PC-3 (cell line): ENCODE measurements around the gene COL8A2. TPM values are rescaled to one million over a fixed set of nuclear protein-coding genes. Genes with fewer than 3 reads are reported as not detected.

Experiments
- ATAC-seq: fragments of 200-7000 bp; cut with Tn5 transposase; 2 replicates; pipeline ENCODE4 v1.9.1; 2020; ENCODE audit warnings: mild to moderate bottlenecking, moderate library complexity
- BruUV-seq: library from RNA; stranded (reverse); fragments of 400-500 nt; replicated peaks from 2 replicates; lab custom pipeline; 2021; lab: Mats Ljungman, UMichigan
- CTCF ChIA-PET: fragments of 300-600 bp; sonication (Branson Sonifier 250); formaldehyde crosslinking; loops from one replicate; lab custom pipeline; 2022; ENCODE audit warnings: antibody characterized with exemption; lab: Charles Lee
- POLR2A ChIA-PET: fragments of 300-600 bp; sonication (Branson Sonifier 250); formaldehyde crosslinking; loops from one replicate; lab custom pipeline; 2022; ENCODE audit warnings: antibody characterized with exemption; ENCODE audit not compliant: unreplicated experiment; lab: Charles Lee
- DNase-seq: peaks from one replicate; pipeline ENCODE4 v3.0.0-alpha.2; 2015
- H2AFZ ChIP-seq: fragments of 300-600 bp; sonication (generic); 2 replicates; pipeline ENCODE4 v1.6.0; 2016; ENCODE audit warnings: antibody characterized with exemption, low read length
- H3F3A ChIP-seq: fragments of 300-600 bp; sonication (generic); one replicate; pipeline ENCODE4 v1.6.0; 2017; ENCODE audit warnings: antibody characterized with exemption, low read length, control low read depth, mild to moderate bottlenecking; ENCODE audit not compliant: unreplicated experiment
- H3K27ac ChIP-seq: fragments of 300-600 bp; sonication (generic); 2 replicates; pipeline ENCODE4 v1.5.1; 2016; ENCODE audit warnings: mild to moderate bottlenecking, low read length
- H3K27me3 ChIP-seq: fragments of 300-600 bp; sonication (generic); 2 replicates; pipeline ENCODE4 v1.6.1; 2016; ENCODE audit warnings: low read length, mixed read lengths
- H3K36me3 ChIP-seq: fragments of 300-600 bp; sonication (generic); 2 replicates; pipeline ENCODE4 v1.6.1; 2016; ENCODE audit warnings: low read depth, mixed run types, low read length, mixed read lengths
- H3K4me1 ChIP-seq: fragments of 300-600 bp; sonication (generic); 2 replicates; pipeline ENCODE4 v1.5.1; 2016; ENCODE audit warnings: low read length; ENCODE audit not compliant: insufficient read depth
- H3K4me2 ChIP-seq: fragments of 300-600 bp; sonication (generic); 2 replicates; pipeline ENCODE4 v1.6.0; 2016; ENCODE audit warnings: low read length
- H3K4me3 ChIP-seq: fragments of 300-600 bp; sonication (generic); 2 replicates; pipeline ENCODE4 v1.5.1; 2016; ENCODE audit warnings: mild to moderate bottlenecking, low read length, mixed read lengths
- H3K79me2 ChIP-seq: fragments of 300-600 bp; sonication (generic); 2 replicates; pipeline ENCODE4 v1.6.1; 2017; ENCODE audit warnings: low read length, mixed read lengths
- H3K9ac ChIP-seq: fragments of 300-600 bp; sonication (generic); 2 replicates; pipeline ENCODE4 v1.6.0; 2016; ENCODE audit warnings: mild to moderate bottlenecking, low read length
- H3K9me2 ChIP-seq: fragments of 300-600 bp; sonication (generic); replicated peaks from 2 replicates; pipeline ENCODE4 v1.6.1; 2016; ENCODE audit warnings: mixed run types, low read length, mixed read lengths
- H3K9me3 ChIP-seq: fragments of 300-600 bp; sonication (generic); 2 replicates; pipeline ENCODE4 v1.6.1; 2016; ENCODE audit warnings: low read length, mixed read lengths
- H4K20me1 ChIP-seq: fragments of 300-600 bp; sonication (generic); 2 replicates; pipeline ENCODE4 v1.6.1; 2016; ENCODE audit warnings: low read length, mixed read lengths
- EZH2 ChIP-seq: fragments of 300-600 bp; sonication (generic); IDR thresholded peaks from one replicate; pipeline ENCODE4 v1.6.1; 2017; ENCODE audit warnings: antibody characterized with exemption, mild to moderate bottlenecking, low read length; ENCODE audit not compliant: unreplicated experiment
- EZH2phosphoT487 ChIP-seq: fragments of 300-600 bp; sonication (generic); IDR thresholded peaks from 2 replicates; pipeline ENCODE4 v1.6.1; 2018; ENCODE audit warnings: mild to moderate bottlenecking, antibody characterized with exemption, low read length, borderline replicate concordance
- intact Hi-C: fragments of 100-400 bp; cut with micrococcal nuclease; formaldehyde crosslinking; loops from 2 replicates; pipeline ENCODE4 v1.9.0; 2023
- total RNA-seq: library from RNA; depleted of rRNA; stranded (reverse); fragments of >200 nt; gene quantifications from 2 replicates; pipeline ENCODE4 v1.2.3, GENCODE V29; 2014
- TF ChIP-seq, protein P1 (sequence below): fragments of 300-600 bp; sonication (generic); conservative IDR thresholded peaks from 2 replicates; pipeline ENCODE4 v1.5.1; 2017; ENCODE audit warnings: antibody characterized with exemption, low read depth, mild to moderate bottlenecking, low read length

COL8A2 gene
- total RNA-seq, 1 experiment from 2014 or later = 0.26 TPM

GRCh38 chr1:36133484-36133883 is 8.5 kb upstream of the COL8A2 start:
- Histone ChIP-seq H3K27me3 (no peaks in the 10 kb centered on the region), H3F3A (peaks cover 5% of the 10 kb centered on the region), H3K9me3 (no peaks in the 10 kb centered on the region), H2AFZ (0 out of 2 replicates have a peak overlapping the region, but pooled peaks have one; percentile 14), H3K36me3 (peaks cover 22% of the 10 kb centered on the region), H3K4me2 (peak overlapping the region; percentile 14; the same call in 1 of the 2 replicates), H3K4me1 (peaks cover 49% of the 10 kb centered on the region), H3K9me2 (no peaks in the 10 kb centered on the region), H3K79me2 (no peaks in the 10 kb centered on the region), H3K4me3 (no peak overlapping the region), H3K9ac (no peak overlapping the region), H3K27ac (peak overlapping the region; percentile 36), H4K20me1 (no peaks in the 10 kb centered on the region)
- ChIA-PET POLR2A (interaction anchor here (0.5 kb wide), 1 partner anchor 16 kb away, joined by 3 read pairs; the partner anchor contains the start of gene TRAPPC3), CTCF (interaction anchor here (0.5 to 1.3 kb wide), 6 partner anchors 27 to 152 kb away, joined by 3 to 11 read pairs (median 5); no protein-coding TSS in a partner anchor)
- no TSS peak for BruUV-seq
- ATAC-seq (peak; percentile 81), DNase-seq (peak; percentile 95)
- no peak for TF ChIP-seq EZH2phosphoT487
- TF ChIP-seq, protein P1, sequence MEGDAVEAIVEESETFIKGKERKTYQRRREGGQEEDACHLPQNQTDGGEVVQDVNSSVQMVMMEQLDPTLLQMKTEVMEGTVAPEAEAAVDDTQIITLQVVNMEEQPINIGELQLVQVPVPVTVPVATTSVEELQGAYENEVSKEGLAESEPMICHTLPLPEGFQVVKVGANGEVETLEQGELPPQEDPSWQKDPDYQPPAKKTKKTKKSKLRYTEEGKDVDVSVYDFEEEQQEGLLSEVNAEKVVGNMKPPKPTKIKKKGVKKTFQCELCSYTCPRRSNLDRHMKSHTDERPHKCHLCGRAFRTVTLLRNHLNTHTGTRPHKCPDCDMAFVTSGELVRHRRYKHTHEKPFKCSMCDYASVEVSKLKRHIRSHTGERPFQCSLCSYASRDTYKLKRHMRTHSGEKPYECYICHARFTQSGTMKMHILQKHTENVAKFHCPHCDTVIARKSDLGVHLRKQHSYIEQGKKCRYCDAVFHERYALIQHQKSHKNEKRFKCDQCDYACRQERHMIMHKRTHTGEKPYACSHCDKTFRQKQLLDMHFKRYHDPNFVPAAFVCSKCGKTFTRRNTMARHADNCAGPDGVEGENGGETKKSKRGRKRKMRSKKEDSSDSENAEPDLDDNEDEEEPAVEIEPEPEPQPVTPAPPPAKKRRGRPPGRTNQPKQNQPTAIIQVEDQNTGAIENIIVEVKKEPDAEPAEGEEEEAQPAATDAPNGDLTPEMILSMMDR = no peak
- no peak for TF ChIP-seq EZH2
- intact Hi-C loops = no loop called here

- ChIA-PET POLR2A (no interaction called here), CTCF (no interaction called here)
- ATAC-seq (no peak), DNase-seq (no peak)
- H3K27me3 ChIP-seq = no peaks in the 10 kb centered on the region
- peaks cover 5% of the 10 kb centered on the region for H3F3A ChIP-seq
- no TSS peak for BruUV-seq
- H4K20me1 ChIP-seq = no peaks in the 10 kb centered on the region
- H3K4me3 ChIP-seq = no peak overlapping the region
- no peak overlapping the region for H3K9ac ChIP-seq
- H3K9me3 ChIP-seq = no peaks in the 10 kb centered on the region
- H3K9me2 ChIP-seq = no peaks in the 10 kb centered on the region
- peaks cover 40% of the 10 kb centered on the region for H3K4me1 ChIP-seq
- no peak overlapping the region for H3K27ac ChIP-seq
- H3K4me2 ChIP-seq = no peak overlapping the region
- H3K36me3 ChIP-seq = peaks cover 8% of the 10 kb centered on the region; the same call in 1 of the 2 replicates
- H2AFZ ChIP-seq = no peak overlapping the region
- intact Hi-C loops = no loop called here
- H3K79me2 ChIP-seq = no peaks in the 10 kb centered on the region
- TF ChIP-seq, protein P1 = no peak
Observed at GRCh38 chr1:36132029-36132428, 7.0 kb upstream of the COL8A2 start.

DNA sequence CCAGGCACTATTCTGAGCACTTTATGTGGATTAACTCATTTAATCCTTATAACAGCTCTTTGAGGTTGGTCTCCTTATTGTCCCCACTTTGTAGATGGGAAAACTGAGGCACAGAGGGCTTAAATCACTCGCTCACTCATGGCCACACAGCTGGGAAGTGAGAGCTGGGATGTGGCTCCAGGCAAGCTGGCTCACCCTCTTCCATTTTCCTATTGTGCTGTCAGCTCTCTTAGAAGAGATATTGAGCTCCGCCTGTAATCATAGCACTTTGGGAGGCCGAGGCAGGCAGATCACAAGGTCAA is 3.8 kb upstream of the COL8A2 start:
- Histone ChIP-seq H3K9me2 (no peaks in the 10 kb centered on the region), H4K20me1 (no peaks in the 10 kb centered on the region), H3K27ac (no peak overlapping the region), H3K79me2 (no peaks in the 10 kb centered on the region), H3K36me3 (no peaks in the 10 kb centered on the region), H3F3A (no peaks in the 10 kb centered on the region), H2AFZ (no peak overlapping the region), H3K9me3 (no peaks in the 10 kb centered on the region), H3K9ac (no peak overlapping the region), H3K4me2 (no peak overlapping the region), H3K27me3 (peaks cover 9% of the 10 kb centered on the region; the same call in 1 of the 2 replicates), H3K4me3 (no peak overlapping the region), H3K4me1 (peaks cover 9% of the 10 kb centered on the region)
- ATAC-seq = no peak
- CTCF ChIA-PET = no interaction called here
- no peak for DNase-seq
- intact Hi-C loops = no loop called here
- TF ChIP-seq EZH2phosphoT487 = no peak
- TF ChIP-seq EZH2 = no peak
- TF ChIP-seq, protein P1 = no peak
- POLR2A ChIA-PET = no interaction called here
- no TSS peak for BruUV-seq
